Measurements from ENCODE around the gene COBL.

DNA sequence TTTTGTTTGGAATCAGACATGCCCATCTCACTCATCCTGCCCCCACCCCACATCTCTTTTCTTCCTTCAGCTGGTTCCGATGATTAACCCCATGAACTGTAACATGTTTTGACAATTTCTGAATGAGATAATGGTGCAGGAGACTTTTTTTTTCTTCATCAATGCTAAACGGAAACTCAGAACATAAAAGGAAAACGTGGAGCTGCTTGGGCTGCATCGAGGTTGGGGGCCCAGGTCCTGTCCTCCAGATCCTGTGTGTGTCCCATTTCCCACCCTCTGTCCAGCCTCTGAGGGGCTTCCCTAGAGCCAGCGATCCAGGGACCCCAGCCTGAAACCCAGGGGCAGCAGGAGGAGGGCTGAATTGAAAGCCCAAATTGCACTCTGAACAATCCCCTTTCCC, 270.1 kb downstream of the COBL start:
- TF ChIP-seq, protein P1, sequence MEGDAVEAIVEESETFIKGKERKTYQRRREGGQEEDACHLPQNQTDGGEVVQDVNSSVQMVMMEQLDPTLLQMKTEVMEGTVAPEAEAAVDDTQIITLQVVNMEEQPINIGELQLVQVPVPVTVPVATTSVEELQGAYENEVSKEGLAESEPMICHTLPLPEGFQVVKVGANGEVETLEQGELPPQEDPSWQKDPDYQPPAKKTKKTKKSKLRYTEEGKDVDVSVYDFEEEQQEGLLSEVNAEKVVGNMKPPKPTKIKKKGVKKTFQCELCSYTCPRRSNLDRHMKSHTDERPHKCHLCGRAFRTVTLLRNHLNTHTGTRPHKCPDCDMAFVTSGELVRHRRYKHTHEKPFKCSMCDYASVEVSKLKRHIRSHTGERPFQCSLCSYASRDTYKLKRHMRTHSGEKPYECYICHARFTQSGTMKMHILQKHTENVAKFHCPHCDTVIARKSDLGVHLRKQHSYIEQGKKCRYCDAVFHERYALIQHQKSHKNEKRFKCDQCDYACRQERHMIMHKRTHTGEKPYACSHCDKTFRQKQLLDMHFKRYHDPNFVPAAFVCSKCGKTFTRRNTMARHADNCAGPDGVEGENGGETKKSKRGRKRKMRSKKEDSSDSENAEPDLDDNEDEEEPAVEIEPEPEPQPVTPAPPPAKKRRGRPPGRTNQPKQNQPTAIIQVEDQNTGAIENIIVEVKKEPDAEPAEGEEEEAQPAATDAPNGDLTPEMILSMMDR (IDR thresholded peaks at IDR 0.05) = no peak
- TF ChIP-seq POLR2A (IDR thresholded peaks at IDR 0.05) = no peak

All from right lobe of liver (tissue), 4 donors.